Fibroblast of gingiva (primary cell): ENCODE measurements around the gene RBM6.

Experiments
- DNase-seq: peaks from one replicate; pipeline ENCODE4 v3.0.0-alpha.2; 2011; ENCODE audit warnings: low read depth

RBM6 gene

DNA sequence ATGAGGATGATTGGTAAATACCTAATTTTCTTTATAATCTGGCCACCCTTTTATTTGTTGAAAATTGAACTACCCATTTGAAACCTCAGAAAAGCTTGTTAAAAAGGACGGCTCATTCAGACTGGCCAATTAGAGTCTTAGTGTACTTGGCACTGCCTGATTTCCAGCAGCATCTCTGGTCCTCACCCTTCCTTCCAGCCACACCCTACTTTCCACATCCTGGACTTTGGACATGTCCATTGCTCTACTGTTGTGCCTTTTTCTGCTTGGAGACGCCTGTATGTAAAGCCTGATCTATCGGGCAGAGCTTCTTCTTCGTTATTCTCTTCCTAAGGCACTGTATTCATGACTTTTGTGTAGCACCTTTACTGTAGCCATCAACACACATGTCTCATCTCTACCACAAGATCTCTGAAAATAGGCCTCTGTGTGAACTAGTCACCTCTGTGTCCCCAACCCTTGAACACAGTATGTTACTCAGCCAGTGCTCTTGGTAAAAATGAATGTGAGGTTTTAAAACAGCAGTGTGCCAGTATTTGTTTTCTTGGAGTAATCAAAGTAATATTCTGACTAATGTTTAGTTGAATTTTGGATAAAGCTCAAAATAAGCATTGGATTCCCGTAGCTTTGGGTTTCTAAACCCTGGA, 155.5 kb downstream of the RBM6 start:
- DNase-seq: peak; percentile 15

DNA sequence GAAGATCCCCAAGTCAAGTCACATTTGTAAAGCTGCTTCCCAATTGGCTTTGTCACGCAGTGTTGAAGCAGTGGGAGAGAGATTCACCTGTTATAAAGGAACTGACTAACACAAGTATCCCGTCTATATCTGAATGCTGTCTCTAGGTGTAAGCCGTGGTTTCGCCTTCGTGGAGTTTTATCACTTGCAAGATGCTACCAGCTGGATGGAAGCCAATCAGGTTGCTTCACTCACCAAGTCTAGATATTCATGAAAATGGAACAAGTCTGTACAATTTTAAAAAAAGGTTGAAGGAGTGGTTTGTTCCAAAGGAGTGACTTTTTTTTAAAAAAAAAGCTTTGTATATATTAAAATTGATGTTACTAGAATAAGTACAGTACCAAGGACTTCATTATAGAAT, 160.4 kb downstream of the RBM6 start:
- DNase-seq: no peak

DNA sequence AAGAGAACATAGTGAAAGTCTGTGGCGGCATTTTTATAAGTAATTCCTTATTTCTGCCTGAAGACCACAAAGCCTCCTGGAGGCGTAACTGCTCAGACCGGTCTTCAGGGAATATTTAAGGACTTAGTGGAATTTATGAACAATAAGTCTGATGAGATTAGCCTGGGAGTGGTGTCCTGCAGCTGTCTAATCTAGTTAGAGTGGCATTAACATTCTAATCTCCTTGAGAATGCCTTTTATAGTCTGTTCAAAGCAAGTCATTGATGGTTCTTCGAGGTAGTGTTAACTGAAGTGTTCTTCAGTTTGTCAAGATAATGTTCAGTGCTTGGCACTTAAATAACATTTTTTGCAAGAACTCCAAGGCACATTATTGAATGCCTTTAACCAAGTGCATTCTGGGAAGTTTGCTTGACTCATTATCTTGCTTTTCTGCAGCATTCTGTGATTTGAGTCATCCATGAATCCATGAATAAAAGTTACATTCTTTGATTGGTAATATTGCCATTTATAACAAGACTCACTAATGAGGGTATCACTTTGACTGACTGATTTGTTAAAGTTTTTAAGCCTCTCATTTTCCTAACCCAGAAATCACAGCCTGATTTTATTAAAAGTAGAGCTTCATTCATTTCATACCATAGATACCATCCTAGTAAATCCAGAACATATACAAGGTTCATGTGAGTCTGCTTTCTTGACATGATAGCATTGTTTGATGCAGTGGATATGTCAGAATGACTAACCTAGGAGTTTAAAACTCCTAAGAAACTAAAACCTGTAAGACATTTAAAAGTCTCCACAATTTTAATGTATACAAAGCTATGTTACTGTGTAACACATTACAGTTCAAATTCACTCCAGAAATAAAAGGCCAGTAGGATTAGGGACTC, 161.3 kb downstream of the RBM6 start:
- DNase-seq: no peak

- DNase-seq: no peak
These were observed 162.6 kb downstream of the RBM6 start for GRCh38 chr3:50102558-50102957.

GRCh38 chr3:50111757-50112156, 171.8 kb downstream of the RBM6 start:
- DNase-seq: no peak

- DNase-seq: no peak
These were observed 172.5 kb downstream of the RBM6 start for GRCh38 chr3:50112462-50112861.

- DNase-seq: no peak
These were observed 177.2 kb downstream of the RBM6 start for GRCh38 chr3:50117120-50117519.

- DNase-seq: no peak
These were observed 178.3 kb downstream of the RBM6 start for GRCh38 chr3:50118237-50118636.

DNA sequence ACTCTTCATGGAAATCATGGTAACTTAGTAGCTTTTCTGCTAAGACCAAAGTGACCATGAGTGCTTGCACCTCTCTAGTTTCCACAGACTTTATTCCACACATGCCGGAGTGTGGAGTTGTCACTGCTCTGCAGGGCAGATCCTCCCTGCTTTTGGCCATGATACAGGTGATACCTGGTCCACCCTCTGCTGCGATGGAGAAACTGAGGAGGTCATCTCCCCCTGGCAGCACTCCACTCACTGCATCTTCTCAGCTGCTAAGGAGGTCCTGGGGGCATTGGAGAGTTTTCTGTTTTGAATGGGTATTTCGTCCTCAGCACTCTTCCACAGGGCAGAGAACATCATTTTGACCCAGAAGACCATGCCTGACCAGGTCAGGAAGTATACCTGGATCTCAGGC, 179.8 kb downstream of the RBM6 start:
- DNase-seq: no peak

- no peak for DNase-seq
These were observed 180.6 kb downstream of the RBM6 start for GRCh38 chr3:50120364-50121071.

DNA sequence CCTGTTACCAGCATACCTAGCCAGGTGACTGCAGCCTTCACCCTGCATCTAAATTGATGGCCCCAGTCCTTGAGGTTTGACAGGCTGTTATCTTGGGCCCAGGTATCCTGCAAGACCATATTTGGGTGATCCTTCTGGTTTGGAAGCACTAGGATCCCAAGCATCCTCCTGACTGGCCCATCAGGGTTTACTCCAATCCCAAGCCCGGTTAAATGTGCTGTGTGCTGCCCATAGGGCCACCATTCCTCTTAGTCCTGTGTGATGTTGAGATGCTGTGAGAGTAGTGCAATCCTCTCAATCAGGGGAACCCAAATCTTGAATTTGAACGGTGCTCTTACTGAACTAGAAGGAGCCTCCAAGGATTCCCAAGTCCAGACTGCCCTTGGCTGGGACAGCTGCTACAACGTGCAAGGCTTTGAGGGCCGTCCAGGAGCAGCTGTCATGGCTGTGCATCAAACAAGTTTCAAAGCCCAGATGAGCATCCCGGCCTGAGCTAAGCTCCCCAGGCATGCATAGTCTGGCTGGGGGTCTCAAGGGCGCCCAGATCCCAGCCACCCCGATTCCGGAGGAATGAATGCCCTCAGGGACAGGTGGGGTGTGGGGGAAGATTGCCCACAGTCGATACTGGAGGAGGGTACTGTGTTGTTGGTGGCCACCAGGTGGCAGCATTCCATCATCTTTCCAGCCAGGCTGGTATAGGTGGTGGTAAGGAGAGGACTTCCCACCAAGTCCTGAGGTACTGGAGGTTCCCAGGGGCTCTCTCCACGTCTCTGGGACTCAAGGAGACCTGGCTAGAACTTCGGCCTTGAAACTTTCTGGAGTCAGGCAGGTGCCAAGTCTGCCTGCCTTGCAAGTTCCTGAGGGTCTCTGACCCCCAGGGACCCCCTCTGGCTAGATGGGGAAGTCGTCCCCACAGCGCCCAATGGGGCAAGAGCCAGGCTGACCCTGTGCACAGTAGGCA, 181.4 kb downstream of the RBM6 start:
- peak; percentile 72 for DNase-seq

DNA sequence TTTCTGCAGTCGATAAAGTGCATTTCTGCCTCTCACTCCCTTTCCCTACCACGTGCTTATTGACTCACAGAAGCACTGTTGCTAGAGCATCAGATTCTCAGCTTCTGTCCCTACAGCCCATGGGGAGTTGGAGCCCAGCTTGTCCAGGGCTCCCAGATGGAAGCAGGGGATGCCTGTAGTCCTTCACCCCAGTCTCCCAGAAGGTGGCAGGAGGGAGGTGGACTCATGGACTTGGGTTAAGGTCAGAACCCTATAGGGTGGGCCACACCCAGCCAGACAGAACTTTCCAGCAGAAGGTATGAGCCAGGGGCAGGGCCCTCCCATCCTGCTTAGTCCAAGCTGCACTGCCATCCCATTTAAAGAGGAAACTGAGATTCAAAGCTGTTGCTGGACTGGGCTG, 182.1 kb downstream of the RBM6 start:
- no peak for DNase-seq

DNA sequence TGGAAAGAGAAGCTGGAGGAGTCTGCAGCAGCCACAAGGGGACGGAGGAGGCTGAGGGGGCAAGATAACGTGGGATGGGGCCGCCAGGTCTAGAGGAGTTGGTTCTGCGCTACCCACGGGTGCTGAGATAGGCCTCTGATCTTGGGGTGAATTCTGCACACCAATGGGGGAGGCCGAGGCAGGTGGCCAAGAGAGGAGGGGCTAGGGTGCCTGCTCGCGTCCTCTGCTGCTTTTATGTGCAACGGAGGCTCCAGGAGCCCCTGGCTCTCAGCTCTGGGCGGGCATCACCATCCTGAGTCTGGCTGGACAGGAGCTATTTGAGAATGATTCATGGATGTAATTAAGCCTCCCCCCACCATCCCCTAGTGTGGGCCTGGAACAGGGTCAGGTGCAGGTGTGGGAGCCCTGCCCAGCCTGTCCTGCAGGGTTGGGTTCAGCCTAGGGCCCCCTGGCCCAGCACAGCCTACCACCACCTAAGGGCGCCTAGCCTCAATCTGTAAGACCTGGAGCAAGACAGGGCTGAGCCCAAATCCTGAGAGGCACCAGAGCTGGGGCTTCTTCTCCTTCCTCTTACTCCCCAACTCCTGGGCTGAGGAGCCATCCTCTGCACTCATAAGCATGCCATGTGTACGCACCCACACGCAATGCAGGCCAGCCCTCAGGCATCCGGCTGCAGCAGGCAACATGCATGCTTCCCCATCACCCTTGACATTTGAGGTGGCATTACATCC, 182.9 kb downstream of the RBM6 start:
- no peak for DNase-seq

GRCh38 chr3:50123394-50124051, 183.6 kb downstream of the RBM6 start:
- DNase-seq: no peak

- no peak for DNase-seq
These were observed 184.3 kb downstream of the RBM6 start for GRCh38 chr3:50124052-50124799.

DNA sequence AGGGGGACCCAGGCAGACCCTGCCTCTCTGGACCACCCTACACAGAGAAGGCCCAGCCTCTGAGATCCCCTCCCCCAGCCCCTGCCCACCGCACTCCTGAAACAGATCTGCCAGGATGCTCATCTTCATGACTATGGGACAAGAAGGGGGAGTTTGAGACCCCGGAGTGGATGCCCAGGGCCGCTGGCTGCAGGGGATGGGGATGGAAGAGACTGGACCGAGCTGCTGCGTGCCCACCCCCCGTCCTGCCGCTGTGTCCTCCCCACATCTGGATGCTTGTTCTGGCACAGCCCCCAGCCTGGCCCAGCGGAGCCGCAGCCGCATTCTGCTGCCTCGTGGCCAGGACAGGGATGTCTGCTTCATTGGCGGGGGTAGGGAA, 184.8 kb downstream of the RBM6 start:
- no peak for DNase-seq

DNA sequence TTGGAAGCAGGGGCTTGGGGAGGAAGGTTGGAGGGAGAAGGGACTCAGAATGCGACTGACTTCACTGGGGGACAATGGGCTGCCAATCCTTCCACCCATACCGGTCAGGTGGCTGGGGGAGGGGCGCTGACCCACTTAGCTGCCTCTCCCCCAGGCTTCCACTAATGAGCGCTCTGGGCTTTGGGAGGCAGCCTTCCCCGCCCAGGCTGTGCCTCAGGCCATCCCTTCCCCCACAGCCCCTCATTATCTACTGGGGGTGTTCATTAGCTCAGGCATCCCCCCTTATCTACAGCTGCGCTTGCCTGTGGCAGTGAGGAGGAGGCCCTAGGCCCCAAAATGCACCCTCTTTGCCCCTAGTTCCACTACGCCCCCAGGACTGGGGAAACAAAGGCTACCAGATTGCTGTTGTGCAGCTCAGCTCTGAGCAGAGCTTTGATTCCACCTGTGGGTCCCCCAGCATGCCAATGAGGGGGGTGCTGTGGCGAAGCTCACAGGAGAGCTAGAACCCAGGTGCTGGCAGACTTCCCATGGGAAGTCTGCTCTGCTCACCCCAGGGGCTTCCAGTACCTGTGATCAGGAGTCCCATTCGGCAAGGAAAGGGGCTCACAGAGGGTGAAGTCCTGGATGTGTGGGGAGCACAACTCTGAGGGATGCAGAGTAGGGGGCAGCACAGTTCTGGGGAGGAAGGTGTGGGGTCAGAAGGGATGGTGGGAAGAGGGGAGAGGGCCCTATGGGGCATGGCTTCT, 185.8 kb downstream of the RBM6 start:
- no peak for DNase-seq

- peak; percentile 56 for DNase-seq
These were observed 186.6 kb downstream of the RBM6 start for GRCh38 chr3:50126287-50127211.
